RWPE2 (cell line): ENCODE data around the gene ETV4.

Source experiments
- ATAC-seq: fragments of 200-7000 bp; cut with Tn5 transposase; 3 replicates; pipeline ENCODE4 v1.9.1; 2021; ENCODE audit warnings: low read depth
- DNase-seq: peaks from one replicate; pipeline ENCODE4 v3.0.0-alpha.2; 2020; ENCODE audit warnings: low spot score
- H3K27ac ChIP-seq: fragments of 450-650 bp; 2 replicates; pipeline ENCODE4 v1.5.1; 2017; ENCODE audit warnings: mild to moderate bottlenecking; ENCODE audit not compliant: poor library complexity, severe bottlenecking
- H3K27me3 ChIP-seq: fragments of 250-450 bp; sonication (Bioruptor Pico); 2 replicates; pipeline ENCODE4 v1.5.1; 2021; ENCODE audit warnings: mild to moderate bottlenecking, moderate library complexity; ENCODE audit not compliant: insufficient read depth, poor library complexity, severe bottlenecking
- H3K36me3 ChIP-seq: fragments of 250-450 bp; sonication (Bioruptor Pico); 2 replicates; pipeline ENCODE4 v1.5.1; 2020; ENCODE audit warnings: low read depth, mild to moderate bottlenecking, moderate library complexity
- H3K4me1 ChIP-seq: fragments of 250-450 bp; sonication (Bioruptor Pico); 2 replicates; pipeline ENCODE4 v1.5.1; 2021; ENCODE audit warnings: mild to moderate bottlenecking, moderate library complexity; ENCODE audit not compliant: insufficient read depth, poor library complexity, severe bottlenecking
- H3K4me3 ChIP-seq: fragments of 250-450 bp; sonication (Bioruptor Pico); 2 replicates; pipeline ENCODE4 v1.5.1; 2021; ENCODE audit warnings: mild to moderate bottlenecking, moderate library complexity; ENCODE audit not compliant: severe bottlenecking
- H3K9me3 ChIP-seq: fragments of 250-450 bp; sonication (Bioruptor Pico); 2 replicates; pipeline ENCODE4 v1.5.1; 2021; ENCODE audit warnings: mild to moderate bottlenecking, moderate library complexity; ENCODE audit not compliant: severe bottlenecking
- TF ChIP-seq, protein P1 (sequence below): fragments of 450-650 bp; IDR thresholded peaks from one replicate; pipeline ENCODE4 v1.5.1; 2017; ENCODE audit warnings: mild to moderate bottlenecking, moderate library complexity; ENCODE audit not compliant: poor library complexity, severe bottlenecking

Gene ETV4

DNA sequence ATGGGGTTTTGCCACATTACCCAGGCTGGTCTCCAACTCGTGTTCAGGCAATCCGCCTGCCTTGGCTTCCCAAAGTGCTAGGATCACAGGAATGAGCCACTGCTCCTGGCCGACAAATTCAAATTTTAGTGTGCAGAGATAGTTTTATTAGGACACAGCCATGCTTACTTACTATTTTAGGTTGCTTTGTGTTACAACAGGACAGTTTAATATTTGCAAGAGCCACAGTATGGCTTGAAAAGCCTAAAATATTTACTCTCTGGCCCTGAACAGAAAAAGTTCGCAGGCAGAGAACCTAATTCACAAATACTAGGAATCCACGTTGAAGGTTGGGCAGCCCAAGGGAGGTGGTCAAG is 12.6 kb upstream of the ETV4 start:
- Histone ChIP-seq H3K27me3 (no peaks in the 10 kb centered on the region), H3K4me3 (no peak overlapping the region), H3K9me3 (no peaks in the 10 kb centered on the region), H3K27ac (no peak overlapping the region), H3K4me1 (peaks cover 4% of the 10 kb centered on the region), H3K36me3 (no peaks in the 10 kb centered on the region)
- ATAC-seq (no peak), DNase-seq (no peak)
- TF ChIP-seq, protein P1, sequence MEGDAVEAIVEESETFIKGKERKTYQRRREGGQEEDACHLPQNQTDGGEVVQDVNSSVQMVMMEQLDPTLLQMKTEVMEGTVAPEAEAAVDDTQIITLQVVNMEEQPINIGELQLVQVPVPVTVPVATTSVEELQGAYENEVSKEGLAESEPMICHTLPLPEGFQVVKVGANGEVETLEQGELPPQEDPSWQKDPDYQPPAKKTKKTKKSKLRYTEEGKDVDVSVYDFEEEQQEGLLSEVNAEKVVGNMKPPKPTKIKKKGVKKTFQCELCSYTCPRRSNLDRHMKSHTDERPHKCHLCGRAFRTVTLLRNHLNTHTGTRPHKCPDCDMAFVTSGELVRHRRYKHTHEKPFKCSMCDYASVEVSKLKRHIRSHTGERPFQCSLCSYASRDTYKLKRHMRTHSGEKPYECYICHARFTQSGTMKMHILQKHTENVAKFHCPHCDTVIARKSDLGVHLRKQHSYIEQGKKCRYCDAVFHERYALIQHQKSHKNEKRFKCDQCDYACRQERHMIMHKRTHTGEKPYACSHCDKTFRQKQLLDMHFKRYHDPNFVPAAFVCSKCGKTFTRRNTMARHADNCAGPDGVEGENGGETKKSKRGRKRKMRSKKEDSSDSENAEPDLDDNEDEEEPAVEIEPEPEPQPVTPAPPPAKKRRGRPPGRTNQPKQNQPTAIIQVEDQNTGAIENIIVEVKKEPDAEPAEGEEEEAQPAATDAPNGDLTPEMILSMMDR: no peak

DNA sequence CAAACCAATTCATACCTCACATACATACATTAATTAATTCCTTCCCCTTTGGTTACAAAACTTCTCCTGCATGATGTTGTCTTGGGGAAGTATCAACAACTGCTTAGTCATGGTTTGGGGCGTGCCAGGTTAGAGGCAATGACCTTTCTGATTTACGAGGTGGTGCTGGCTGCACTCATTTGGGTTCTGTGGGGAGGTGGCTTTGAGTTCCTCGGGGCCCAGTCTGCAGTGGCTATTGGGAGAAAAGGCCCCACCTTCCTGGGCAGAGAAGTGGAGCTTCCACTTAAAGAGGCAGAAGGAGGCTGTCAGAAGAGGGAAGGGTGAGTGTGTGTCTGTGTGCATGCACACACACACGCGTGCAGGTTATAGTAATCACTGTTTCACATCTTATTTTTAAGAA is 10.2 kb upstream of the ETV4 start:
- Histone ChIP-seq H3K36me3 (no peaks in the 10 kb centered on the region), H3K4me3 (no peak overlapping the region)
- no peak for DNase-seq

DNA sequence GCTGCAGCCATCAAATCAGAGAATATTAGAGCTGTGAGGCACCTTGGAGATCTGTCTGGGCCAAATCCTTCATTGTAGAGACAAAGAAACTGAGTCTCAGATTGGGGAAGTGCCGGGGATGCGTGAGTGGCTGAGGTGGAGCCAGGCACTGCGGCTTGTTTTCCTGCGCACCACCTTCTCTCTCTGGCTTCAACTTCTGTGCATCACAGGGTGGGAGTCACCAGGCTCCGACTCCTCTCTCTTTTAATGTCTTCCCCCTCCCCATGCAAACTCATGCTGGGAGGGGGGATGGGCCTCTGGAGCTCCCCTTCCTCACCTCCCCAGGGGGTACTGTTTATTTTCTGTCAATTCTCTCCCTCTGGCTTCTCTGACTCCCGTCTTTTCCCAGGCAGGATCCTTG is 8.7 kb upstream of the ETV4 start:
- ATAC-seq: no peak
- no peak for DNase-seq
- Histone ChIP-seq H3K4me1 (peaks cover under 1% of the 10 kb centered on the region), H3K36me3 (no peaks in the 10 kb centered on the region), H3K27me3 (no peaks in the 10 kb centered on the region), H3K4me3 (no peak overlapping the region), H3K27ac (no peak overlapping the region), H3K9me3 (no peaks in the 10 kb centered on the region)
- TF ChIP-seq, protein P1: no peak

More for the DNA sequence above, 10.2 kb upstream of the ETV4 start:
- H3K27me3 ChIP-seq: no peaks in the 10 kb centered on the region
- ATAC-seq: peak; percentile 68
- TF ChIP-seq, protein P1: no peak
- no peak overlapping the region for H3K27ac ChIP-seq
- no peaks in the 10 kb centered on the region for H3K9me3 ChIP-seq
- H3K4me1 ChIP-seq: peaks cover 4% of the 10 kb centered on the region

DNA sequence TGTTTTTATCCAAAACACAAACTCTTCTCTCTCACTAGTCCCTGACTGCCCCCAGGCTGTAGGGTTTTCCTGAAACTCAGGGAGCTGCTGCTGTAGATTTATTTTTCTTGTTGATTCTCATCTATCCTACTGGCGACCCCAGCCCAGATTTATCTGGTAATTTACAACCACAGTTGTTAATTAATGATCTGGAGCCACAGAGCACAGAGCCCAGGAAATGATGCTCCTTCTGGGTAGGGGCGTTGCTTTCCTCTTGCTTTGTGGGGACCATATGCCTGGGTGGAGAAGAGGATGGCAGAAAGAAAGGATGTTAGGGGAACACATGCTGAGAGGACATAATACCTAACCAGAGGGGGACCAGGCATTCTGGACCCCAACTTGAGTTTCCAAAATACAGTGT is 7.4 kb upstream of the ETV4 start:
- no peaks in the 10 kb centered on the region for H3K9me3 ChIP-seq
- no peak for DNase-seq
- ATAC-seq: no peak
- H3K27me3 ChIP-seq: no peaks in the 10 kb centered on the region
- no peak overlapping the region for H3K4me3 ChIP-seq
- no peaks in the 10 kb centered on the region for H3K36me3 ChIP-seq
- TF ChIP-seq, protein P1: no peak
- H3K4me1 ChIP-seq: peaks cover 3% of the 10 kb centered on the region
- no peak overlapping the region for H3K27ac ChIP-seq

DNA sequence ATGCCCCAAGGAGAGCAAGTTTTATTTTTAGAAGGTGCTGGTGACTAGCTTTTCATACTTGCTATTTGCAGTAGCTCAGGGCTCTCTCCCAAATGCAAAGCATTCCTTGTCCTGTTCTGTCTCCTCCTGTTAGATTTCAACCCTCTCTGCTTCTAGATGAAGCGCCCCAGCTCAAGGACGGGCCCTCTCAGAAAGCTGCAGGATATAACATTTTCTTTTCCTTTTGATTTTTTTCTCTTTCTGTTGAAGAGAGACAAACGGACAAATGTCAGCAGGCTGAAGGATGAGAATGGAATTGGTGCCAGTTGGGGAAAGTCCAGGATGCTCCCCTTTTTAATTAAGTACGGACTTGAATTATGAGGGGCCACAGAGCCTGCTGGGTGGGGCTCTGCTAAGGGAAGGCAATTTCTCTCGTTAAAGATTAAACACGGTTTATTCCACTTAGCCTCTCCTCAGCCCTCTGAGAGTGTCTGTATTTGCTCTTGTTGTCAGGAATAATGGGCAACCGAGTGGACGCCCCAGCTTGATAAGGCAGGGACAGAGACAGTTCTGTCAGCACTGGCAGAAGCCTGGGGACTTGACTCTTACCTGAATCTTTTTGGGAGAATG is 6.2 kb upstream of the ETV4 start:
- no peaks in the 10 kb centered on the region for H3K27me3 ChIP-seq
- no peak overlapping the region for H3K27ac ChIP-seq
- H3K4me1 ChIP-seq: peaks cover 12% of the 10 kb centered on the region
- no peaks in the 10 kb centered on the region for H3K36me3 ChIP-seq
- no peak for DNase-seq
- no peak overlapping the region for H3K4me3 ChIP-seq
- ATAC-seq: no peak
- no peaks in the 10 kb centered on the region for H3K9me3 ChIP-seq
- TF ChIP-seq, protein P1: no peak
